SU-DHL-6 (cell line): ENCODE results near the gene ITPRIP.

Source experiments
- EZH2phosphoT487 ChIP-seq: fragments of 200-600 bp; sonication (generic), shearing (Covaris generic); conservative IDR thresholded peaks from 2 replicates; pipeline ENCODE4 v1.6.1; 2018; ENCODE audit warnings: mild to moderate bottlenecking, antibody characterized with exemption, low read length, moderate library complexity, mixed read lengths
- TF ChIP-seq, protein P1 (sequence below): fragments of 200-600 bp; sonication (generic); IDR thresholded peaks from one replicate; pipeline ENCODE4 v1.5.1; 2017; ENCODE audit warnings: antibody characterized with exemption, mild to moderate bottlenecking, low read length, moderate library complexity; ENCODE audit not compliant: insufficient read depth, poor library complexity, severe bottlenecking

DNA sequence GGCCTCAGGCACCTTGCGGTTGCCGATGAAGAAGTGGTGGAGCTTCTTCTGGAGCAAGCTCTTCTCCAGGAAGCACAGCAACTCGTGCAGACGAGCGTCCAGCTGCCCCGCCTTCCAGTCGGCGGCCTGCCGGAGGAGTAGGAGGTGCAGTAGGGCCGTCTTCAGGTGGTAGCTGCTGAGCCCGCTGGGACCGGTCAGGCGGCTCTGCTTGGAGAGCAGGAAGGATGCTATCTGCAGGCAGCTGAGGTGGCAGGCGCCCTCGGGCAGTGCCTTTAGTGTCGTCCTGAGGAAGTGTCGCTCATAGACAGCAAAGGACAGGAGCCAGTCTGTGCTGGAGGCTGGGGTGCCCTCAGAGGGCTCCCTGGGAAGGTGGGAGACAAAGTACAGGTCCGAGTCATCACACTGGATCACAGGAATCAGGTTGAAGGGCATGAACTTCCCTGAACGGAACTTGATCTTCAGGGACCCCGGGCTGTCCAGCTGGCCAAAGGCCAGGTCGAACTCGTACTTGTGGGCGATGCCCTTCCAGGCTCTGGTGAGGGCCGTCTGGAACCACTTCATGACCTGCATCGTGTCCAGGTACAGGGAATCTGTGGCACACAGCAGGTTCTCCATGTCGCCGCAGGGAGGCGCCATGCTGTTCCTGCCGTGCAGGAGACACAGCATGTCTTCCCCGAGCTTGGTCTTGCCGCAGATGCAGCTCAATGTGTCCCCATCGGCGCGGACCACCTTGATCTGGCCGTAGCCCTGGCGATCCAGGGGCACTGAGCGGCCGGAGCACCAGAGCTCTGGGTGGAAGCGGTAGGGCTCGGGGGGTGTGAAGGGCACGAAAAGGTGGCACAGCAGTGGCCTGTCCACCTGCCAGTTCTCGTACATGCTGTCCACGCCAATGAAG, 23.4 kb downstream of the ITPRIP start:
- TF ChIP-seq, protein P1, sequence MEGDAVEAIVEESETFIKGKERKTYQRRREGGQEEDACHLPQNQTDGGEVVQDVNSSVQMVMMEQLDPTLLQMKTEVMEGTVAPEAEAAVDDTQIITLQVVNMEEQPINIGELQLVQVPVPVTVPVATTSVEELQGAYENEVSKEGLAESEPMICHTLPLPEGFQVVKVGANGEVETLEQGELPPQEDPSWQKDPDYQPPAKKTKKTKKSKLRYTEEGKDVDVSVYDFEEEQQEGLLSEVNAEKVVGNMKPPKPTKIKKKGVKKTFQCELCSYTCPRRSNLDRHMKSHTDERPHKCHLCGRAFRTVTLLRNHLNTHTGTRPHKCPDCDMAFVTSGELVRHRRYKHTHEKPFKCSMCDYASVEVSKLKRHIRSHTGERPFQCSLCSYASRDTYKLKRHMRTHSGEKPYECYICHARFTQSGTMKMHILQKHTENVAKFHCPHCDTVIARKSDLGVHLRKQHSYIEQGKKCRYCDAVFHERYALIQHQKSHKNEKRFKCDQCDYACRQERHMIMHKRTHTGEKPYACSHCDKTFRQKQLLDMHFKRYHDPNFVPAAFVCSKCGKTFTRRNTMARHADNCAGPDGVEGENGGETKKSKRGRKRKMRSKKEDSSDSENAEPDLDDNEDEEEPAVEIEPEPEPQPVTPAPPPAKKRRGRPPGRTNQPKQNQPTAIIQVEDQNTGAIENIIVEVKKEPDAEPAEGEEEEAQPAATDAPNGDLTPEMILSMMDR, result no peak
- TF ChIP-seq EZH2phosphoT487, result no peak
